Loucy (cell line): ENCODE results near the gene DUS4L.

Experiments used
- EZH2phosphoT487 ChIP-seq: fragments of 200-600 bp; IDR thresholded peaks from 2 replicates; pipeline ENCODE4 v1.6.1; 2018; ENCODE audit warnings: antibody characterized with exemption, mild to moderate bottlenecking, moderate library complexity, borderline replicate concordance
- TF ChIP-seq, protein P1 (sequence below): fragments of 200-600 bp; sonication (generic); conservative IDR thresholded peaks from 2 replicates; pipeline ENCODE4 v1.5.1; 2014; ENCODE audit warnings: mild to moderate bottlenecking, antibody characterized with exemption, low read length

DNA sequence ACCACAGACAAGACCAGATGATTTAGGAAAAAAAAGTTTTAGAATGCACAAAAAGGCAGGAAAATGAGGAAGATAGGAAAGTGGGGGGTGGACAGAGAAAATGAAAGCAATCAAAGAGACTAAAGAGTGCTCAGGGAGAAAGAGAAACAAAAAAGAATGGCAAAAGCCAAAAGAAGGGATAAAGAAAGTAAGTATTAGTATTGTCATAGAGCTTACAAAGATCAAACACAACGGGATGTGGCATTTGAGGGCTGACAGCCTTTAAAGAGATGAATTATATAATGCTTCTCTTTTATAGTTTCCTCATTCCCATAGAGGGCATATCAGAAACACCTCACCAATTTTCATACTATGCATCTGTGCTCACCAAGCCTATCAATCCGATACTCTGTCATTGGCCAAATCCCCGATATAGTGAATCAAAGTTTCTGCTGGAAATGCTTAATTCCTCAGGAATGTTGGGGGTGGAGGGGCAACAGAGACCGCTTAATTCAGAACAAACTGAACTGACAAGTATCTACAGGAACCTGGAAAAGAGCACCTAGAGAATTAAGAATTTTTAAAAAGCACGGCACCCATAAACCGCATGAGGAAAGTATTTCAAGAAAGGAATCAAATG lies 2.8 kb upstream of the DUS4L start:
- TF ChIP-seq EZH2phosphoT487, result no peak
- TF ChIP-seq, protein P1, sequence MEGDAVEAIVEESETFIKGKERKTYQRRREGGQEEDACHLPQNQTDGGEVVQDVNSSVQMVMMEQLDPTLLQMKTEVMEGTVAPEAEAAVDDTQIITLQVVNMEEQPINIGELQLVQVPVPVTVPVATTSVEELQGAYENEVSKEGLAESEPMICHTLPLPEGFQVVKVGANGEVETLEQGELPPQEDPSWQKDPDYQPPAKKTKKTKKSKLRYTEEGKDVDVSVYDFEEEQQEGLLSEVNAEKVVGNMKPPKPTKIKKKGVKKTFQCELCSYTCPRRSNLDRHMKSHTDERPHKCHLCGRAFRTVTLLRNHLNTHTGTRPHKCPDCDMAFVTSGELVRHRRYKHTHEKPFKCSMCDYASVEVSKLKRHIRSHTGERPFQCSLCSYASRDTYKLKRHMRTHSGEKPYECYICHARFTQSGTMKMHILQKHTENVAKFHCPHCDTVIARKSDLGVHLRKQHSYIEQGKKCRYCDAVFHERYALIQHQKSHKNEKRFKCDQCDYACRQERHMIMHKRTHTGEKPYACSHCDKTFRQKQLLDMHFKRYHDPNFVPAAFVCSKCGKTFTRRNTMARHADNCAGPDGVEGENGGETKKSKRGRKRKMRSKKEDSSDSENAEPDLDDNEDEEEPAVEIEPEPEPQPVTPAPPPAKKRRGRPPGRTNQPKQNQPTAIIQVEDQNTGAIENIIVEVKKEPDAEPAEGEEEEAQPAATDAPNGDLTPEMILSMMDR, result no peak
